SH-SY5Y (cell line): ENCODE results near the gene MANSC1.

Source experiments
- GATA2 ChIP-seq: IDR thresholded peaks from 2 replicates; pipeline ENCODE4 v1.6.1; 2011; ENCODE audit warnings: mild to moderate bottlenecking, low read depth, low read length
- GATA3 ChIP-seq: IDR thresholded peaks from 2 replicates; pipeline ENCODE4 v1.6.1; 2011; ENCODE audit warnings: low read depth, mild to moderate bottlenecking, low read length, moderate library complexity

Gene MANSC1

DNA sequence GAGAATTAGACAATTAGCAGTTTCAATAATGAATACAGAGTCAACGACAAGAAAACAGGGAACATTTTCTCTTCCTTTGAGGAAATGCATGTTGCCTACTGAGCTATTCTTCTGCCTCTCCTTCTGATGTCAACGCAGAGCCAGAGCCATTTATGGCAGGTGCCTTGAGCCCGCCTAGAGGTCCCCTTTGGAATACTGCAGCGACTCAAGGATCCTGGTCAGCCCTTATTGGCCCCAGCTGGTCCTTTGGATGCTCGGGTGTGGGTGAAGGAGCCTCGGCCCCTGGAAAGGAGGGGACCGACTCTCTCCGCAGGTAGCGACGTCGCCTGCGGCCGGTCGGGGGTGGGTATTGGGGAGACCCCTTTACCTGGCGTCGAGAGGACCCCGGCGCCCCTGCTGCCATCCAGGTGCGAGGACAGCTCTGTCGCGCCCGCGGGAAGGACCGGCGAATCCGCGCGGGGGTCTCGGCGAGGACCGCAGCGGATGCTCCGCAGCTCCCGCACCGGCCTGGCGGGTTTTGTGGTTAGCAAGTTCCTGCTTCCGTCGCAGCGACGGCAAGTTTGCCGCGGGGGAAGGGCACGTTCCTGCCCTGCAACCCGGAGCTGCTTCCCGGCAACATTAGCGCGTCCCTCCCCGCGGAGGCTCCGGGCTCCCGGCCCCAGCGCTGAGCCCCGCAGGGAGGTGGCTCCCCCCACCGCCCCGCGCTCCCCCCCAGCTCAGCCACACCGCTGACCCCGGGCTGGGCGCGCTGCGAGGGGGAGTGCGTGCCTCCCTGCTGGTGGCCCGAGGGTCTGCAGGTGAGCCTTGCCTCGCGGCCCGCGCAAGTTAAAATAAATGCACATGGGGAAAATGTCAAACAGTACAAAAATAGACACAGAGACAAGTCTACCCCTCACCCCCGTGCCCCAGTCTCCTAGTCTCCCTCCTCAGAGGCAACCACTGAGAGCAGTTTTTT, at the start of gene MANSC1:
MANSC1 (minus strand) TSS at position 532 of the 955 bp plus-strand sequence. CDS start 6,928 bp downstream, outside the sequence.
- TF ChIP-seq GATA2 (no peak), GATA3 (no peak)

DNA sequence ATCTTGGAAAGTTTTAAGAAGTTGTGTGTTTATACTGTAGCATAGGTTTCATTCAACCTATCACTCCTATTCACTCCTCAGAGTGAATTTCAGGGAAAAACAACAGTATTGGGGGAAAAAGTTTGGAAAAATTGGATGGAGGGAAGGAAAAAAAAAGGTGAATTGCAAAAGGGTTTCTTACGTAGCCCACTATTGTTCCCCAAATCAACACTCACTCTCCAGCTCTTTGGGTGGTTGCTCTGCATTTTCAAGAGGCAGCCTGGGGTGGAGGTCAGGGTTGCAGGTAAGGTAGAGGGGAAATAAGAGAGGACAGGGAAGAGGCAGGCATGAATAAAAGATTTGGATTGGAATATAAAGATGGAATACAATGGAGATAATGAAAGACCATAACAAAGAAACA, 49.1 kb upstream of the MANSC1 start:
- TF ChIP-seq GATA2 = no peak
- TF ChIP-seq GATA3 = no peak

DNA sequence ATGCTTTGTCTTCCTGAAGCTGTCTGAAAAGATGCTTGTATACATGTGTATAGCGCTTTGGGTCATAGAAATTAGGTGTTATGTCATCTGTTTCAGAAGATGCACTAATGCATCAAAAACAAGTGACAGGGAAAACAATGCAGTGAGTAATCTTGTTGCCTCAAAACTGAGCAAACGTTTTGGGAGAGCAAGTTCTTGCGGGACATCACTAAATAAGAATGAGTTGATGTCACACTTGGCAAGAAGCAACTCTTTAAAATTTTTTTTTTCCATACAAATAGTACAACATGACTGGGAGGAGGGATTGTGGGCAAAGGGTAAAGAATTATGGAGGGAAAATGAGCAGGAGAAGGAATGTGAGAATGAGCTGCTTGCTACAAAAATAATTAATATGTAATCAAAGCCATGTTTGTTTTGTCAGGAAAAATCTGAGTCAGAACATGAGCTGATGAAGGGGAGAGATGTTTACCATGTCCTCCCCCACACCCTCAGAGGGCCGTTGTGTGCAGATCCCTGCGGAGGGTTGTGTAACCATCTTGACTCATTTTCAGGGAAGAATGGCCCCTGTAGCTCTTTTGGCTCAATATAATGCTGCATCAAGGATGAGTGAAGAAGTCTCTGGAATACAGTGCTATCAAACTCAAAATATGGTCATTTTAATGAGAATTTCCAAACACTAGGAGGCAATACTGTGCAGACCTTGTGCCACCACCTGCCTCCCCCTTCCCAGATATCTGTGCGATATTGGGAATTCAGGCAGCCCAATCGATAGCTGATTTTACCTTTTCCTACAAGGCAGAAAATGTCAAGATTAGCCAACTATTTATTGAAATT, 48.2 kb upstream of the MANSC1 start:
- no peak for TF ChIP-seq GATA2
- no peak for TF ChIP-seq GATA3

DNA sequence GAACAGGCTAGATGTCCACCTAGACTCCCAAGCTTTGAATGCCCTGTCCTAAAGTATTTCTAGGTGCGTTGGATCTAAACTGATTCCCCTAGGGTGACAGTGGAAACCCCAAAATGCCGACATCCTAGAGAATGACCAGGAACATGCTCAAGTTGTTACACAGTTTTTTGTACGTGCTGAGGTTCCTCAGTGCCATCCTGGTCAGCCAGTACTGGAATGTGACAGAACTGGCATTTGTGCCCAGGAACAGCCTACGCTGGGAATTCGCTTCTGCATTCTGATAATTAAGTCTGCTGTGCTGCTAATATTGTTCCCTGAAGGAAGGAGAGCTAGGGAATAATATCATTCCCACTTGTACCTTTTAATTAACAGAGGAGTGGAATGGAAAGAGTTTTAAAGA, 47.1 kb upstream of the MANSC1 start:
- TF ChIP-seq GATA3 (no peak), GATA2 (no peak)

DNA sequence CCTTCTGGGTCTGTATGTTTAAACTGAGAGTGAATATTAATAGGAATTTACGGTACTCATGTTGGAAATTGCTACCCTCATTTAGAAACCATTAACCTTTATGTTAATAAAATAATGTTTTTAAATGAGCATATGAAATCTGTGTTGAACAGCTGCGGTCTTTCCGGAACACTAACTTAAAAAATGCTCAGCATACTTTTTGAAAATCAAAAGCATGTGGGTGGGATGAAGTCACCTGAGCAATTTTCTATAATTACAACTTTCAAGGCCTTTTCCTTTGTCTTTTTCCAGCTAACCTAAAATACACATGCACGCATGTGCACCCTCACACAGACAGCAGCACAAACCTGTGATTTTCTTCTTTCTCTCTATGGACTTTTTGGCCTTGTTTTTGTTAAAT, 46.7 kb upstream of the MANSC1 start:
- no peak for TF ChIP-seq GATA2
- no peak for TF ChIP-seq GATA3

DNA sequence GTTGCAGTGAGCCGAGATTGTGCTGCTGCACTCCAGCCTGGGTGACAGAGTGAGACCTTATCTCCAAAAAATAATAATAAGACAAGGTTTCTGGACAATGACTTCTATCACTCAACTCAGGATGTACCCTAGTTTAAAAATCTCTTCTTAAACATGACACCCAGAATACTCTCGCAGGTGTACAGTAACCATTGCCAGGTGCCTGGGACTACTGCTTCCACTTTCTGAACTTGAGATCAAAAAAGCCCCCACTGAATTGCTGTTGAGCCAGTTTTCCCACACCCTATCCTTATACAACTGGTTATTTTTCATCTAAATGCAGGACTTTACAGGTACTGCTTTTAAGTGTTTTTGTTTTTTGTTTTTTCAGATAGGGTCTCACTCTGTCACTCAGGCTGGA, 43.1 kb upstream of the MANSC1 start:
- TF ChIP-seq GATA3 (no peak), GATA2 (no peak)

DNA sequence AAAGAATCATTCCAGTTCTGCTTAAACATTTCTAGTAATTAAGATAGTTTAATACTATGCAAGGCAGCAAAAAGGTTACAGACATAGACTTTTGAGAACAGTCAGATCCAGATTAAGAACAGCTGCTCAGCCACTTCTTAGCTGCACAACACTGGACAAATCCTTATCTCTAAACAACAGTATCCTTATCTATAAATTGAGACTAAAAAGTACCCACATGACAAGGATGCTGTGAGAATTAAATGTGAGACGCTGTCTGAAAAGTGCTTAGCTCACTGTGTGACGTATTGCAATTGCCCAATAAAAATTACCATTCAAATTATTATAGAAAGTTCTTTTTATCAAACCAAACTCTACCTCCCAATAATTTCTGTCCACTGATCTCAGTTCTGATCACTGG, 42.4 kb upstream of the MANSC1 start:
- peak; percentile 46; the same call in 1 of the 2 replicates for TF ChIP-seq GATA3
- no peak; the same call in 1 of the 2 replicates for TF ChIP-seq GATA2

DNA sequence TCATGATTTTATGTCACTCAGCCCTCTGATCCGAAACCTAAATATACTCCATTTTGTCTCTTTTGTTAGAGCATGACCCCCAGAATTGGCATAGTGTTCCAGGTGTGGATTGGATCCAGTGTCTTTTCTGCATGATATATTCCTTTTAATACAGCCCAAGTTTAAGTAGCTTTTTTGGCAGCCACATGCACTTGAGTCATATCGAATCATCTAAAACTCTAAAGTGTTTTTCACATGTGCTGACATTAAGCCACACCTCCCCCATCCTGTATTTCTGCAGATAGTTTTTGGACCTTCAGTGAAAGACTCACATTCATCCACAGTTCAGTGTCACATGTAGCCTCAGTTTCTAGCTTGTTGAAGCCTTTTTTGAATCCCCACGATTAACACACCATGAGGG, 37.5 kb upstream of the MANSC1 start:
- TF ChIP-seq GATA3 (no peak), GATA2 (no peak)

DNA sequence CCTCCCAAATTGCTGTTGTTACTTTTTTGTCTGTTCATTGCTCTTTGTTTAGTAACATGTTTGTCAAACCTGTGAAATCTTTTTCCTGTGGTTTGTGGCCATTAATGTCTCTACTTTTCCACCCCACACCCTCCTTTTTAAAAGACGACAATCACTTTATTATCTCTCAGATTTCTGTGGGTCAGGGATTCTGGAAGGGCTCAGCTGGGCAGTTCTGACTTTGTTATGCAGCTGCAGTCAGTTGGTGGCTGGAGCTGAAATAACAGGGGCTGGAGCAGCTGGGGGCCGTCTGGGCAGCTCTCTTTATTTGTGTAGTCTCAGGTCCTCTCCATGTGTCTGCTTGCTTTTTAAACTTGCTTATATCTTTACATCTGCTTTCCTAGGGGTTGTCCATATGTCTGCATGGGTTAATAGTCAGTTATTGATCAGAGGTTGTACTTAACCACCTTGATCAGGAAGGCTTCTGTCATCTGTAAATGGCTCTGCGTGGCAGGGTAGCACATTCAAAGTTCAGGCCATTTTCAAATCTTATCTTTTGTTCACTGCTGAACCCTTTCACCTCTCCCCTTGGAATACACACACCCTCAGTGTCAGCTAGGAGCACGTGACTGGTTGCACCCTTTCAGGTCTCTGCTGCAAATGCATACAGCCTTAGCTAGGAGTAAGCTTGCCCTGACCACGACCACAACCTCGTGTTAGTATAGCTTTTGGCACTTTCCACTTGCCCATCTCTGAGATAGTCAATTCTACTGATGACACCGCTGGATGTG, 34.7 kb upstream of the MANSC1 start:
- TF ChIP-seq GATA3 (no peak), GATA2 (0 out of 2 replicates have a peak, but pooled peaks have one; percentile 23)

DNA sequence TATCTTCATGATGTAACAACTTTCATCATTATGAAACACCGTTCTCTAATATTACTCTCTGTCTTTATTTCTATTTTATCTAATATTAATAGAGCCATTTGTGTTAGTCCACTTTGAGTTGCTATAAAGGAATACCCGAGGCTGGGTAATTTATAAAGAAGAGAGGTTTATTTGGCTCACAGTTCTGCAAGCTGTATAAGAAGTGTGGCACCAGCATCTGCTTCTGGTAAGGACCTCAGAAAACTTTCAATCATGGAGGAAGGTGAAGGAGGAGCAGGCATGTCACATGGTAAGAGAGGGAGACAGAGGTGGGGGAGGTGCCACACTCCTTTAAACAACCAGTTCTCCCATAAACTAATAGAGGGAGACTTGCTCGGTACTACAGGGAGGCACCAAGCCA, 31.9 kb upstream of the MANSC1 start:
- no peak for TF ChIP-seq GATA2
- no peak for TF ChIP-seq GATA3

DNA sequence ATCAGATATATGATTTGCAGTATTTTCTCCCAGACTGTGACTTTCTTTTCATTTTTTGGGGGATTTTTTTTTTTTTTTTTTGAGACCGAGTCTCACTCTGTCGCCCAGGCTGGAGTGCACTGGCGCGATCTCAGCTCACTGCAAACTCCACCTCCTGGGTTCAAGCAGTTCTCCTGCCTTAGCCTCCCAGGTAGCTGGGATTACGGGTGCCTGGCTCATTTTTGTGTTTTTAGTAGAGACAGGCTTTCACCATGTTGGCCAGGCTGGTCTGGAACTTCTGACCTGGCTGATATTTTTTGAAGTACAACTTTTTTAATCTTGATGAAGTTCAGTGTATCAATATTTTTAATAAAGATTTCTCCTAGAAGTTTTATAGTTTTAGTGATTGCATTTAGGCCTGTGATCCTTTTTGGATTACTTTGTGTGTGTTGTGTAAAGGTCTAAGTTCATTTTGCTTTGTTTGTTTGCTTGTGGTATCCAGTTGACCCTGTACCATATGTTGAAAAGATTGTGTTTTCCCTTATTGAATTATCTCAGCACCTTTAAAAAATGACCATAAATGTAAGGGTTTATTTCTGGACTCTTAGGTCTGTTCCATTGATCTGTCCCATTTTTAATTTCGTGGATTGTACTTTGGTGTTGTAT, 31.0 kb upstream of the MANSC1 start:
- TF ChIP-seq GATA2 = no peak
- TF ChIP-seq GATA3 = no peak

DNA sequence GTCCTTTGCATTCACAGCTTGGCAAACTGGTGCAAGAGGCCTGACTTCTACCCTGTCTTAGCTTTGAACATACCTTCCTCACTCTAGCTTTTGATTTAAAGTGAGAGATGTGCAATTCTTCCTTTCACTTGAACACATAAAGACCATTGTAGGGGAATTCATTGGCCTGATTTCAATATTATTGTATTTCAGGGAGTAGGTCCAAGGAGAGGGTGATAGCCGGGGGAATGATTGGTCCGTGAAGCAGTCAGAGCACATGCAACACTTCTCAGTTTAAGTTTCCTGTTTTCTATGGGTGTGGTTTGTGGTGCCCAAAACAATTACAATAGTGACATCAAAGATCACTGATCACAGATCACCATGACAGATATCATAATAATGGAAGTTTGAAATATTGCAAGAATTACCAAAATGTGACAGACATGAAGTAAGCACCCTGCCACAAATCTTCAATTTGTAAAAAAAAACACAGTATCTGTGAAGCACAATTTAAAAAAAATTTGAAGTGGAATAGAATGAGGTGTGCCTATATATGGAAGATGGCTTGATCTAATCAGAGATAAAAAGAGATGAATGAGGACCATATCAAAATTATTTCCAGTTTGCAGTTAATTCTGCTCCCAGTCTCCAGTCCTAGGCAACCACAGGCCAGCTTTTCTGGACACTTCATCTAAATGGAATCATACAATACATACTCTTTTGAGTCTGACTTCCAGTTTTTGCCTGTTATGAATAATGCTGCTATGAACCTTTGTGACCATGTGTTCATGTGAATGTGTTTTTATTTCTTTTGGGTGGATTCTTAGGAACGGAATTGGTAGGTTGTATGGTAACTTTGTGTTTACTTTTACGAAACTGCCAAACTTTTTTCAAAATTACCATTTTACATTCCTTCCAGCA, 30.0 kb upstream of the MANSC1 start:
- no peak for TF ChIP-seq GATA2
- TF ChIP-seq GATA3 = no peak

DNA sequence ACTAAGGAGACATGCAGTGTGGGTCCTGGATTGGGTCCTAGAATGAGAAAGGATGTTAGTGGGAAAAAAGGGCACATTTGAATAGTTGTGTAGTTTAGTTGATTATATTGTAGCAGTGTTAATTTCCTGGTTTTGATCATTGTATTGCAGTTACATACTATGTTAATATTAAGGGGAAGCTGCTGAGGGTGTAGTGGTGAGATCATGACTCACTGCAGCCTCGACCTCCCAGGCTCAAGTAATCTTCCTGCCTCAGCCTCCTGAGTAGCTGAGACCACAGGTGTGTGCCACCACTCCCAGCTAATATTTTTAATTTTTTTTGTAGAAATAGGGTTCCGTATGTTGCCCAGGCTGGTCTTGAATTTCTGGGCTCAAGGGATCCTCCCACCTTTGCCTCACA, 28.6 kb upstream of the MANSC1 start:
- no peak for TF ChIP-seq GATA2
- TF ChIP-seq GATA3 = no peak

DNA sequence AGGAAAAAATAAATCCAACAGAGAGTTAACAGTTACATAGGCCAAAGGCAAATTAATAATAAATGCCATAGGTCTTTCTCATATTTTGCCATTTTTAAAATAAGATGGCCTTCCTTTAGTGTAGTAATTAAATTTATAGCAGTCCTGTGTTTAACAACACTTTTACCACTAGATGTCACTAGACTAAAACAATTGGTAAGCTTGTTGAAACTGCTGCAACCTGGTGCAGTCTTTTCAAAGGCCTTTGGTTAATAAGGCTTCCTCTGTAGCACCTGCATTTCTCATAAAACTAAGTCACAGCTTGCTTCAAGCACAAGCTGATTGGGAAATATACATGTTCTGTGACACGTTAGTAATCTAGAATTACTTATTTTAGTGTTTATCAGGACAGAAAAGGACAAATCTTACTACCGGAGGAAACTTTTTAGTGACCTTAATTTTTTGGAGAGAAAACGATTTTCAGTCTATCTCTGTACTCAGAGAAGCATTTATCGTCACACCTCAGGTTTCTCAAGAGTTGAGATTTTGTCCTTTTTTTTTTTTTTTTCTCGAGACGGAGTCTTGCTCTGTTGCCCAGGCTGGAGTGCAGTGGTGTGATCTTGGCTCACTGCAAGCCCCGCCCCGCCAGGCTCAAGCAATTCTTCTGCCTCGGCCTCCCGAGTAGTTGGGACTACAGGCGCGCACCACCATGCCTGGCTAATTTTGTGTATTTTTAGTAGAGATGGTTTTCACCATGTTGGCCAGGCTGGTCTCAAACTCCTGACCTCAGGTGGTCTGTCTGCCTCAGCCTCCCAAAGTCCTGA, 26.8 kb upstream of the MANSC1 start:
- TF ChIP-seq GATA2 (no peak), GATA3 (no peak)
